ENCODE data around the gene SH3RF3.

The SH3RF3 gene

GRCh38 chr2:109209412-109209811, 80.4 kb downstream of the SH3RF3 start:
- no peak for DNase-seq (ENCODE audit: extremely low read depth, insufficient read length)
- Histone ChIP-seq H3K4me3 (replicated peaks; ENCODE audit: low read depth, low read length) (no peak overlapping the region), H3K27me3 (replicated peaks; ENCODE audit: control insufficient read depth, insufficient read depth, low read length) (peaks cover 1% of the 10 kb centered on the region; the same call in 1 of the 2 replicates), H3K36me3 (ENCODE audit: control insufficient read depth, insufficient read depth, low read length) (no peaks in the 10 kb centered on the region)
- no peak for TF ChIP-seq CTCF (IDR thresholded peaks at IDR 0.05; ENCODE audit: insufficient read depth, low read length, poor library complexity, severe bottlenecking)

GRCh38 chr2:109209941-109210340, 80.9 kb downstream of the SH3RF3 start:
- TF ChIP-seq CTCF (IDR thresholded peaks at IDR 0.05; ENCODE audit: insufficient read depth, low read length, poor library complexity, severe bottlenecking), result no peak
- no peak for DNase-seq (ENCODE audit: extremely low read depth, insufficient read length)
- H3K27me3 ChIP-seq (replicated peaks; ENCODE audit: control insufficient read depth, insufficient read depth, low read length), result peaks cover 1% of the 10 kb centered on the region; the same call in 1 of the 2 replicates
- H3K36me3 ChIP-seq (ENCODE audit: control insufficient read depth, insufficient read depth, low read length), result no peaks in the 10 kb centered on the region
- no peak overlapping the region for H3K4me3 ChIP-seq (replicated peaks; ENCODE audit: low read depth, low read length)

GRCh38 chr2:109210431-109211200, 81.6 kb downstream of the SH3RF3 start:
- no peak overlapping the region for H3K4me3 ChIP-seq (replicated peaks; ENCODE audit: low read depth, low read length)
- DNase-seq (ENCODE audit: extremely low read depth, insufficient read length), result no peak
- H3K36me3 ChIP-seq (ENCODE audit: control insufficient read depth, insufficient read depth, low read length), result no peaks in the 10 kb centered on the region
- no peak for TF ChIP-seq CTCF (IDR thresholded peaks at IDR 0.05; ENCODE audit: insufficient read depth, low read length, poor library complexity, severe bottlenecking)
- H3K27me3 ChIP-seq (replicated peaks; ENCODE audit: control insufficient read depth, insufficient read depth, low read length), result peaks cover 1% of the 10 kb centered on the region; the same call in 1 of the 2 replicates

- TF ChIP-seq CTCF (IDR thresholded peaks at IDR 0.05; ENCODE audit: insufficient read depth, low read length, poor library complexity, severe bottlenecking), result no peak
- Histone ChIP-seq H3K4me3 (replicated peaks; ENCODE audit: low read depth, low read length) (no peak overlapping the region), H3K36me3 (ENCODE audit: control insufficient read depth, insufficient read depth, low read length) (no peaks in the 10 kb centered on the region), H3K27me3 (replicated peaks; ENCODE audit: control insufficient read depth, insufficient read depth, low read length) (peaks cover 1% of the 10 kb centered on the region; the same call in 1 of the 2 replicates)
- no peak for DNase-seq (ENCODE audit: extremely low read depth, insufficient read length)
These were observed 82.3 kb downstream of the SH3RF3 start for GRCh38 chr2:109211315-109211714.

GRCh38 chr2:109212836-109213563, 84.0 kb downstream of the SH3RF3 start:
- no peak for TF ChIP-seq CTCF (IDR thresholded peaks at IDR 0.05; ENCODE audit: insufficient read depth, low read length, poor library complexity, severe bottlenecking)
- Histone ChIP-seq H3K4me3 (replicated peaks; ENCODE audit: low read depth, low read length) (no peak overlapping the region), H3K27me3 (replicated peaks; ENCODE audit: control insufficient read depth, insufficient read depth, low read length) (peaks cover 1% of the 10 kb centered on the region; the same call in 1 of the 2 replicates), H3K36me3 (ENCODE audit: control insufficient read depth, insufficient read depth, low read length) (no peaks in the 10 kb centered on the region)
- no peak for DNase-seq (ENCODE audit: extremely low read depth, insufficient read length)
